HUDEP-2 (cell line): ENCODE measurements around the gene MAD2L1BP.
"Not testable (repeated sequence)": the region's sequence is repeated elsewhere in the genome, so short reads cannot be mapped to it uniquely, and the experiment has no call there.

Source experiments
- DNase-seq, 76 experiments: peaks; one replicate each; lab custom pipeline; 2025; ENCODE audit not compliant: unreplicated experiment in 76 of 76; lab: John Stamatoyannopoulos, UW

Gene MAD2L1BP

GRCh38 chr6:43625393-43625992 is 10.1 kb upstream of the MAD2L1BP start:
- no peak for DNase-seq

DNA sequence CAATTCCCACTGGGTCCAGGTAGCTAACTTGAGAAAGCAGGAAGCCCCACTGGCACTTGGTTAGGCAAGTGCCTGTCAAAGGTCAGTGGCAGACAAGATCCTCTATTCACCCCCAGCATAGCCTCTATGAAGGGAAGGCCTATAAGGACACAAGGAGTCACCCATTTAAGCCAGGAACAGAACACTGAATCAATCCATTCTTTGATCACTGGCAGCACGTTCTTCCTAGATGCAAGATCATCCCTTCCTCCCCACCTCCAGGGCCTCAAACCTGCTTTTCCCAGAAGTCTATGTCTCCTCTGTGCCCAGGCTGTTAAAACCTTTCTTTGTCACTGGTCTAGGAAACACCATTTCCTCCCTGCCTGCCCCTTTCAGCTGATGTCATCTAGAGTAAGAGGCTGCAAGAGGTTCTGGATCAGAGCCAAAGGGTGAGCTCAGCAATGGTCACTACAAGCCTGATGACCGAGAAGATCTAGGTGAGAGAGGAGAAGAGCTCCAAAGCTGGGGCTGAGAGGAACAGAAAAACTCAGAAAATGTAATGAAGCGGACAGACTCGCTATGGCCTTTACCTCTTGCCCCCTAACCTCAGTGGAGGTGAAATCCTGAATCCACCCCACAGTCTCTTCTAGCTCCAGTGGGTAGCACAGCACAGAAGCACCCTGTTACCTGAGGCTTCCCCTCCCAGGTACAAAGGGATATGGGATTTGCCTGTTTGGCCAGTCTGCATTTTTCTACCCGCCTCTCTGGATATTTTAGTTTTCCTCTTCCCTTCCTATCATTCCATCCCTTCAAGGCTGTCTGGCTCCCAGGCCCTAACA is 8.4 kb upstream of the MAD2L1BP start:
- peak in 67 of 76 experiments; percentile 13 to 92 (median 64) for DNase-seq

GRCh38 chr6:43628393-43629103 is 7.1 kb upstream of the MAD2L1BP start:
- peak in 35 of 76 experiments; percentile 15 to 58 (median 37) for DNase-seq

DNA sequence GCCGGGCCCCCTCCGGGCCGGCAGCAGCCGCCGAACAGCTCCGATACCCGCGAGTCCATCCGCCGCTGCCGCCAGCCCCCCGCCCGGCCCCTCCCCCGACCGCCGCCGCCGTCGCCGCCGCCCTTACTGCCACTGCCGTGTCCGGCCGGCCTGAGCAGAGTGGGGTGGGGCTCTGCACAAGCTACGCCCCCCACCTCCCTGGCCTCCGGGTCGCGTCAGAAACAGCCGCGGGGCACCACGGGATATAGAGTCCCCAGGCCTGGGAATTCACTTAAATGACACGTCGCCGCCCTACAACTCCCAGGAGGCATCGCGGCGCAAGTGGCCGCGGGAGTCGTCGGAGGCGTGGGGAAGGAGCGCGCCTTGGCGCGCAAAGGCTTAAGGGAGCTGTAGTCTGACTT is 6.5 kb upstream of the MAD2L1BP start, which contains the start of gene GTPBP2:
GTPBP2 (minus strand) TSS at position 161 of the 401 bp plus-strand sequence; CDS start at position 59, 102 bp downstream.
- peak in 75 of 76 experiments; percentile 80 to 100 (median 99) for DNase-seq

GRCh38 chr6:43629505-43630300 is 5.9 kb upstream of the MAD2L1BP start:
- DNase-seq: peak; percentile 80 to 100 (median 98)

DNA sequence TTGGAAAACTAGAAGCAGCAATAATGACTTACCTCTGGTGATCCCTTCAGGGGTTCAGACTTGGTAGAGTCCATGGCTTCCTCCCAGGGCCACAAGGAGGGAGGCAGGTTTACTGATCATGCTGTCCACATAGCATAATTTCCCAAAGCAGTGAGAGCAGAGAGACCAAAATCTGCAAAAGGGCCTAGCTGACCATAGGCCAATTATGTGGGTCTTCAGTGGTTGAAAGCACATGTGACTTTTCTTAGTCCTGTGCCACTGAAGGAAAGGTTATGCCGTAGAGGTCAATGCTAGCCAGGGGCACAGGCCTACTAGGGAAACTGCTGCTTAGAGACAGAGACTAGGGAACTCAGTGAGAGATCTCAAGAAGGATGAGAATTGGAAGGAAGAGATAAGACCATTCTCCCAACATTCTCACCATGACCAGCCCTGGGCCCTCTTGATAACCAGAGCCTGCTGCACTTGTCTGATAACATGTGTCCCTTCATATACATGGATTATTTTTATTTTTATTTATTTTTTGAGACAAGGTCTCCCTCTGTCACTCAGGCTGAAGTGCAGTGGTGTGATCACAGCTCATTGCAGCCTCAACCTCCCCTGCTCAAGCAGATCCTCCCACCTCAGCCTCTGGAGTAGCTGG is 4.5 kb upstream of the MAD2L1BP start:
- peak; percentile 51 to 99 (median 94) for DNase-seq

- DNase-seq: not testable (repeated sequence)
Observed at GRCh38 chr6:43633002-43633401, 2.6 kb upstream of the MAD2L1BP start.

DNA sequence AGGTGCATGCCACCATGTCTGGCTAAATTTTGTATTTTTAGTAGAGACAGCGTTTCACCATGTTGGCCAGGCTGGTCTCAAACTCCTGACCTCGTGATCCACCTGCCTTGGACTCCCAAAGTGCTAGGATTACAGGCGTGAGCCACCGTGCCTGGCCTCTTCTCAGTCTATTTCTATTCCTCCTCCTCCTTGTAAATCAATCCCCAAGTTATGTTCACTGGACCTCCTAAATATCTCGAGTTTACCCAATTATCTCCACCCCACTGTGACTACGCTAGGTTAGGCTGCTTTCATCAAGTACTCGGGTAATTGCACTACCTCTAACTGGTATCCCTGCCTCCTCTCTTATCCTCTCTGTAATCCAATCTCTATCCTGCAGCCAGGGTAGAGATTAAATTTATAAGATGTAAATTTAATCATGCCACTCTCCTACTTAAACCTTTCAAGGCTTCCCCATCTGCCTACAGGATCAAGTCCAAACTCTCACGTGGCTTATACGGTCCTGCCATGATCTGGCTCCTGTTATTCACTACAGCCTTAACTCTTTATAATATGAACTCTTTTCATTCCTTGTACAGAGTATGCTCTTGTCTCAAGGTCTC is 837 bp upstream of the MAD2L1BP start:
- no peak for DNase-seq

- no peak for DNase-seq
Observed at GRCh38 chr6:43636308-43636659, 644 bp downstream of the MAD2L1BP start.

- peak in 4 of 76 experiments; percentile 13 to 31 (median 20) for DNase-seq
Observed at GRCh38 chr6:43639984-43640800, 4.6 kb downstream of the MAD2L1BP start.

DNA sequence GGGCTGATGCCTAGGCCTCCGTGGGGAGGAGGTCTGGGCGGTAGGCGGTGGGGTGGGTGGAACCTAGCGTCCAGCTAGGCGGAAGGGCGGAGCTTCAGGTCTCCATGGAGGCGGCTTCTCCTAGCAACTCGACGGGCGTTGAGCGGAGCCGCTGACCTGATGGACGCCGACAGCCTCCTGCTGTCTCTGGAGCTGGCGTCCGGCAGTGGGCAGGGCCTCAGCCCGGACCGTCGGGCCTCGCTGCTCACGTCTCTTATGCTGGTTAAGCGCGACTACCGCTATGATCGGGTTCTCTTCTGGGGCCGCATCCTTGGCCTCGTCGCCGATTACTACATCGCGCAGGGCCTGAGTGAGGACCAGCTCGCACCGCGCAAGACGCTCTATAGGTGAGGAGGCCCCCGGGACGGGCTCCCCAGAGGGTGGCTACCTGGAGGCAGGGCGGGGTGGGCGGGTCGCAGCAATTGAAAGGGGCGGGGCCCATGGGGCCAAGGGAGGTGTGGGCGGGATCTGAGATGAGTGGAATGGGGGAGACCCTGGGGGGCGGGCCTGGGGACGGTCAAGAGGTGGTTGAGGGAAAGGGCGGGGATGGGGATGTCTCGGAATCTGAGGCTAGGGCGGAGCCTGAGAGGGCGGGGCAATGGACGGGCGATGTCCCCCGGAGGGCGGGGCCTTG is 9.4 kb downstream of the MAD2L1BP start, which contains the start of gene RSPH9:
RSPH9 (plus strand) TSS at position 97 of the 673 bp plus-strand sequence; CDS start at position 160, 63 bp downstream.
- DNase-seq: peak in 17 of 76 experiments; percentile 11 to 42 (median 27)

GRCh38 chr6:43645613-43645964 is 9.9 kb downstream of the MAD2L1BP start:
- no peak for DNase-seq

- no peak for DNase-seq
Observed at GRCh38 chr6:43647613-43648012, 12.0 kb downstream of the MAD2L1BP start.

DNA sequence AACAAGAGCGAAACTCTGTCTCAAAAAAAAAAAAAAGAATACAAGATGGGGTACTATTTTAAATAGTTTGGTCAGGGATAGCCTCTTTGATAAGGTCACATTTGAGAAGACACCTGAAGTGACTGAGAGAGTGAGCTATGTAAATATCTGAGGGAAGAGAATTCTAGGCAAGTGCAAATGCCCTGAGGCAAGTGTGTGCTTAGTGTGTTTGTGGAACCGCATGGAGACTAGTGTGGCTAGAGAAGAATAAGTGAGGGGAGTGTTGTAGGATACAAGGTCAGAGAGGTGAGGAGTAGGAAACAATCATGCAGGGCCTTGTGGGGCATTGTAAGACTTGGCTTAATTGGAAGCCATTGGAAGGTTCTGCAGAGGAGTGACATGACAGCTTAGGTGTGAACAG is 12.6 kb downstream of the MAD2L1BP start:
- no peak for DNase-seq

GRCh38 chr6:43652822-43653221 is 17.2 kb downstream of the MAD2L1BP start:
- not testable (repeated sequence) for DNase-seq

- no peak for DNase-seq
Observed at GRCh38 chr6:43657221-43657802, 21.7 kb downstream of the MAD2L1BP start.

- DNase-seq: no peak
Observed at GRCh38 chr6:43658161-43658560, 22.5 kb downstream of the MAD2L1BP start.

DNA sequence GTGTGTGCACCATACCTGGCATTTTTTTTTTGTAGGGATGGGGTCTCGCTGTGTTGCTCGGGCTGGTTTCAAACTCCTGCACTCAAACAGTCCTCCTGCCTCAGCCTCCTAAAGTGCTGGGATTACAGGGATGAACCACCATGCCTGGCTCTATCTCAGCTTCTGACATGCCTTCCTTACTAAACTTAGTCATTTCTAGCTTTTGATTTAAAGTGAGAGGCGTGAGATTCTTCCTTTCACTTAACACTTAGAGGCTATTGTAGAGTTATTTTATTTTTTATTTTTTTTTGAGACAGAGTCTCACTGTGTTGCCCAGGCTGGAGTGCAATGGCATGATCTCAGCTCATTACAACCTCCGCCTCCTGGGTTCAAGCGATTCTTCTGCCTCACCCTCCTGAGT is 27.3 kb downstream of the MAD2L1BP start:
- DNase-seq: not testable (repeated sequence)
